Glutamatergic neuron (in vitro differentiated cells): Measurements from ENCODE around the gene C6orf141. TPM values are rescaled to one million over a fixed set of nuclear protein-coding genes. Genes with fewer than 3 reads are reported as not detected.

Experiments used
- DNase-seq: peaks from one replicate; pipeline ENCODE4 v3.0.0; 2022
- H3K27ac Mint-ChIP-seq: one replicate; pipeline ENCODE4 v1.8.0; 2020; ENCODE audit warnings: mild to moderate bottlenecking, mixed read lengths, inconsistent platforms; ENCODE audit not compliant: unreplicated experiment
- H3K27me3 Mint-ChIP-seq: one replicate; pipeline ENCODE4 v1.8.0; 2020; ENCODE audit warnings: mild to moderate bottlenecking, moderate library complexity, mixed read lengths, inconsistent platforms; ENCODE audit not compliant: unreplicated experiment
- H3K36me3 Mint-ChIP-seq: one replicate; pipeline ENCODE4 v1.8.0; 2020; ENCODE audit warnings: mild to moderate bottlenecking, mixed read lengths, inconsistent platforms; ENCODE audit not compliant: unreplicated experiment
- H3K4me1 Mint-ChIP-seq: one replicate; pipeline ENCODE4 v1.8.0; 2020; ENCODE audit warnings: mild to moderate bottlenecking, low read depth, mixed read lengths, inconsistent platforms; ENCODE audit not compliant: unreplicated experiment
- H3K4me3 Mint-ChIP-seq: one replicate; pipeline ENCODE4 v1.8.0; 2020; ENCODE audit warnings: mild to moderate bottlenecking, mixed read lengths, inconsistent platforms; ENCODE audit not compliant: unreplicated experiment
- H3K9me3 Mint-ChIP-seq: one replicate; pipeline ENCODE4 v1.8.0; 2020; ENCODE audit warnings: mild to moderate bottlenecking, moderate library complexity, mixed read lengths, inconsistent platforms; ENCODE audit not compliant: unreplicated experiment
- CTCF ChIP-seq: fragments of 200-600 bp; sonication (generic); IDR thresholded peaks from one replicate; pipeline ENCODE4 v1.5.0; 2021; ENCODE audit not compliant: partially characterized antibody, unreplicated experiment
- total RNA-seq: library from RNA; stranded (reverse); fragmentation: NEBNext Ultra II Directional; extraction: Animal tissue kit (Norgen Biotek cat#: 25700); gene quantifications from one replicate; pipeline ENCODE4 v1.2.1, GENCODE V29; 2021; ENCODE audit not compliant: unreplicated experiment

C6orf141 gene
- total RNA-seq, 1 donor from 2014 or later, result not detected

GRCh38 chr6:49513153-49513989 is 37.1 kb upstream of the C6orf141 start:
- Mint-ChIP-seq H3K9me3 (no peaks in the 10 kb centered on the region), H3K4me1 (no peaks in the 10 kb centered on the region), H3K36me3 (no peaks in the 10 kb centered on the region), H3K27me3 (peaks cover 2% of the 10 kb centered on the region), H3K27ac (no peak overlapping the region), H3K4me3 (no peak overlapping the region)
- DNase-seq, result no peak
- no peak for TF ChIP-seq CTCF

GRCh38 chr6:49514571-49515484 is 35.6 kb upstream of the C6orf141 start:
- H3K27ac Mint-ChIP-seq, result no peak overlapping the region
- no peaks in the 10 kb centered on the region for H3K4me1 Mint-ChIP-seq
- peaks cover 2% of the 10 kb centered on the region for H3K27me3 Mint-ChIP-seq
- no peaks in the 10 kb centered on the region for H3K36me3 Mint-ChIP-seq
- no peaks in the 10 kb centered on the region for H3K9me3 Mint-ChIP-seq
- H3K4me3 Mint-ChIP-seq, result no peak overlapping the region
- no peak for DNase-seq
- no peak for TF ChIP-seq CTCF

GRCh38 chr6:49515485-49516146 is 34.9 kb upstream of the C6orf141 start:
- no peak for TF ChIP-seq CTCF
- H3K4me3 Mint-ChIP-seq, result no peak overlapping the region
- H3K36me3 Mint-ChIP-seq, result no peaks in the 10 kb centered on the region
- DNase-seq, result no peak
- H3K27ac Mint-ChIP-seq, result no peak overlapping the region
- H3K9me3 Mint-ChIP-seq, result no peaks in the 10 kb centered on the region
- H3K27me3 Mint-ChIP-seq, result peaks cover 4% of the 10 kb centered on the region
- H3K4me1 Mint-ChIP-seq, result no peaks in the 10 kb centered on the region

GRCh38 chr6:49516147-49516505 is 34.3 kb upstream of the C6orf141 start:
- no peak for DNase-seq
- H3K27ac Mint-ChIP-seq, result no peak overlapping the region
- no peaks in the 10 kb centered on the region for H3K4me1 Mint-ChIP-seq
- no peaks in the 10 kb centered on the region for H3K36me3 Mint-ChIP-seq
- no peak overlapping the region for H3K4me3 Mint-ChIP-seq
- H3K27me3 Mint-ChIP-seq, result peaks cover 4% of the 10 kb centered on the region
- H3K9me3 Mint-ChIP-seq, result no peaks in the 10 kb centered on the region
- no peak for TF ChIP-seq CTCF
